ENCODE data around the gene UBALD1. TPM values are rescaled to one million over a fixed set of nuclear protein-coding genes. Genes with fewer than 3 reads are reported as not detected.

UBALD1 gene
- total RNA-seq, 1 donor from 2014 or later: 54.6 TPM

DNA sequence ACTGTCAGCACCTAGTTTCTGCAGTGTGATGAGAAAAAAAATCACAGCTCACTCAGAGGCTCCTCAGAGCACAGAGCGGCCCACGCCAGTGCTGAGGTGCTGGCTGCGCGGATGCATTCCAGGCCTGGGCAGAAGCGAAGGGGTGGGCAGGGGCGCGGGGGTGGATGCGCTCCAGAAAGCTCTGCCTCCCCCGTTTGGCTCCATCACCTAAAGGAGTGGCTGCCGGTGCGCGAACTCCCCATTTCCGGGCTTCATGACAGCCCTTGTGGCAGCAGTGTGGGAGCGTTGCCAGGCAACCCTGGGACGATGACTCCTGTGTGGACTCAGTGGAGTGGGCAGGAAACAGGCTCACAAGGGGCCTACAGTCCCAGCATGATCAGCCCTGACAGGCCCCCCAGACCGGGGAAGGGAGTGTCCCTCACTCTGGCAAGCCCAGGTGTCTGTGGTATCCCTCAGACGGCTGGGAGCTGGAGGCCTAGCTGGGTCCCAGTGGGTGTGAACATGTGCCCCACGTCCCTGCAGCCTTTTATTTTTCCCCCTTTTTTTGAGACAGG, 45.8 kb upstream of the UBALD1 start:
- Mint-ChIP-seq H3K27me3 (ENCODE audit: unreplicated experiment) (peaks cover 8% of the 10 kb centered on the region), H3K9me3 (ENCODE audit: unreplicated experiment) (no peaks in the 10 kb centered on the region), H3K36me3 (ENCODE audit: unreplicated experiment) (no peaks in the 10 kb centered on the region), H3K4me1 (ENCODE audit: low read depth, unreplicated experiment) (peaks cover 19% of the 10 kb centered on the region), H3K4me3 (ENCODE audit: unreplicated experiment) (no peak overlapping the region), H3K27ac (ENCODE audit: unreplicated experiment) (no peak overlapping the region)
- DNase-seq: no peak
- TF ChIP-seq, protein P1, sequence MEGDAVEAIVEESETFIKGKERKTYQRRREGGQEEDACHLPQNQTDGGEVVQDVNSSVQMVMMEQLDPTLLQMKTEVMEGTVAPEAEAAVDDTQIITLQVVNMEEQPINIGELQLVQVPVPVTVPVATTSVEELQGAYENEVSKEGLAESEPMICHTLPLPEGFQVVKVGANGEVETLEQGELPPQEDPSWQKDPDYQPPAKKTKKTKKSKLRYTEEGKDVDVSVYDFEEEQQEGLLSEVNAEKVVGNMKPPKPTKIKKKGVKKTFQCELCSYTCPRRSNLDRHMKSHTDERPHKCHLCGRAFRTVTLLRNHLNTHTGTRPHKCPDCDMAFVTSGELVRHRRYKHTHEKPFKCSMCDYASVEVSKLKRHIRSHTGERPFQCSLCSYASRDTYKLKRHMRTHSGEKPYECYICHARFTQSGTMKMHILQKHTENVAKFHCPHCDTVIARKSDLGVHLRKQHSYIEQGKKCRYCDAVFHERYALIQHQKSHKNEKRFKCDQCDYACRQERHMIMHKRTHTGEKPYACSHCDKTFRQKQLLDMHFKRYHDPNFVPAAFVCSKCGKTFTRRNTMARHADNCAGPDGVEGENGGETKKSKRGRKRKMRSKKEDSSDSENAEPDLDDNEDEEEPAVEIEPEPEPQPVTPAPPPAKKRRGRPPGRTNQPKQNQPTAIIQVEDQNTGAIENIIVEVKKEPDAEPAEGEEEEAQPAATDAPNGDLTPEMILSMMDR (IDR thresholded peaks at IDR 0.05; ENCODE audit: partially characterized antibody, unreplicated experiment): no peak

DNA sequence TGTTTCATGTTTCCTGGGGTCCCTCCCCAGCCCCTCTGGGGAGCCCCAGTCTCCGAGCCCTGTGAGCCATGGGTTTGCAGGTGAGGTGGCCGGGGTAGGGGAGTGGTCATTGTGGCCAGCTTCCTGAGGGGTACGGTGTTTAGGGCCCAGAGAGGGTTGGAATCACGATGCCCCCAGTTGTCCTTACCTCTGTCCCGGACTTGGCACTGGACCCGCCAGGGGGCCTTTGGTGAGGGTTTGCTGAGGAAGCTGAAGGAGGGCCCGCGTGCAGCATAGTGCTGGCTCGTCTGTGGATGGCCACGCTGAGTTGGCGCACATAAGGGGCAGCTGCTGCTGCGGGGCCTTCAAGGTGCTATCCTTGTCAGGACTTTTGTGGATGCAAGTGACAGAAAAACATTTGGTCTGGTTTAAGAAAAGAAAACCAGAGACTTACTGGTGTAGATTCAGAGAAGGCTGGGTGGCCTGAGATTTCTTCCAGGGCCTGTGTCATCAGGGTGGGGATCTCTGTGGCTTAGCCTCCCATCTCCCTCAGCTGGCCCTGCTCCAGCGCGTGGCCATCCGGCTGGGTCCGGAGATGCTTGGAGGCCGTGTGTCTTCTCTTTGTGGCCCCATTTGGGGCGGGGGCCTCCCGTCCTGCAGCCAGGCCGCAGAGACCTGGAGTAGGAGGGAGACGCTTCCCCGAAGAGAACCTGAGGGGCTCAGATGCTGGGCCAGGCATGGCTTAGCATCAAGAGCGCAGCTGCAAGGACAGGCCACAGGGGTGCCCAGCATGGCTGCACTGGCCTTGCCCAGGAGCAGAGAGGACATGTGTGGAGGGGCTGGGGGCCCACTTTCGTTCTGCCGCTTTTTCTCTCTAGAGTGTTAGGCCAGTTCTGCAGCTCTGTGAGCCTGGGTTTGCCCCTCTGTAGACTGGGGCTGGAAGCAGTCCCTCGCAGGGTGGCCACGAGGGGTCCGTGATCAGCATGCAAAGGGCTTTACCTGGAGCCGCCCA, 45.0 kb upstream of the UBALD1 start:
- no peaks in the 10 kb centered on the region for H3K36me3 Mint-ChIP-seq (ENCODE audit: unreplicated experiment)
- no peak overlapping the region for H3K4me3 Mint-ChIP-seq (ENCODE audit: unreplicated experiment)
- H3K27me3 Mint-ChIP-seq (ENCODE audit: unreplicated experiment): peaks cover 8% of the 10 kb centered on the region
- peaks cover 20% of the 10 kb centered on the region for H3K4me1 Mint-ChIP-seq (ENCODE audit: low read depth, unreplicated experiment)
- H3K27ac Mint-ChIP-seq (ENCODE audit: unreplicated experiment): no peak overlapping the region
- DNase-seq: no peak
- peaks cover 3% of the 10 kb centered on the region for H3K9me3 Mint-ChIP-seq (ENCODE audit: unreplicated experiment)
- TF ChIP-seq, protein P1 (IDR thresholded peaks at IDR 0.05; ENCODE audit: partially characterized antibody, unreplicated experiment): no peak

DNA sequence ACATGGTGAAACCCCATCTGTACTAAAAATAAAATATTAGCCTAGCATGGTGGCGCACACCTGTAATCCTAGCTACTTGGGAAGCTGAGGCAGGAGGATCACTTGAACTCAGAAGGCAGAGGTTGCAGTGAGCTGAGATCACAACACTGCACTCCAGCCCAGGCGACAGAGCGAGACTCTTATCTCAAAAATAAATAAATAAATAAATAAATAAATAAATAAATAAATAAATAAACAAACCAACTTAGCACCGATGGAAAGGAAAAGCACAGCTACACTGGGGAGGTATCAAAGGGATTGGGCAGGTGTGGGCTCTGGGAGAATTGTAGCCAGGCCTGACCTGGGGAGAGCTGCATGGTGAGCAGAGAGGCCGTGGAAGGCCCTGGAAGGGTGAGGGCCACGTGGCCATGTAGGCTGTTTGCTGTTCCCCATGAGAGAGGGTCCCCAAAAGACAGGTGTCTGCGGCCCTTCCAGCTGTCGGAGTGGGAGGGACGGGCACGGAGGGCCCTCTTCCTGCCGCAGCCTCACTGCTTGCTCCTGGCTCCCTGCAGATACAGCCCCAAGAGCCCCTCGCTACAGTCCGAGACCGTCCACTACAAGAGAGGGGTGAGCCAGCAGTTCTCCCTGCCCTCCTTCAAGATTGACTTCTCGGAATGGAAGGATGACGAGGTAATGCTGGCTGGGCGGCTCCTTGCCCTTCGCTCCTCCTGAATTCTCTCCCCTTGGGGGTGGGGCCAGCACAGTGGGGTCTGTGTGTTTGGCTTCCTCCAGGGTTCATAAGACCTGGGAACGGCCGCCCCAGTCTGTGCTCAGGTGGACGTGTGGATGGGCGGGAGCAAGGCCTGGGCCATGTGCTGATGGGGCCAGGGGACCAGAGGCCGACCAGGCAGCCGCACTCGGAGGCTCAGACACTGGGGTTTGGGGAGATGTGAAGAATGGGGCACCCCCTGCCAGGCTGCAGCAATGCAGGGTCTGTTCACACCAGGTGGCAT, 42.3 kb upstream of the UBALD1 start:
- Mint-ChIP-seq H3K27me3 (ENCODE audit: unreplicated experiment) (peaks cover 7% of the 10 kb centered on the region), H3K27ac (ENCODE audit: unreplicated experiment) (no peak overlapping the region), H3K36me3 (ENCODE audit: unreplicated experiment) (no peaks in the 10 kb centered on the region)

DNA sequence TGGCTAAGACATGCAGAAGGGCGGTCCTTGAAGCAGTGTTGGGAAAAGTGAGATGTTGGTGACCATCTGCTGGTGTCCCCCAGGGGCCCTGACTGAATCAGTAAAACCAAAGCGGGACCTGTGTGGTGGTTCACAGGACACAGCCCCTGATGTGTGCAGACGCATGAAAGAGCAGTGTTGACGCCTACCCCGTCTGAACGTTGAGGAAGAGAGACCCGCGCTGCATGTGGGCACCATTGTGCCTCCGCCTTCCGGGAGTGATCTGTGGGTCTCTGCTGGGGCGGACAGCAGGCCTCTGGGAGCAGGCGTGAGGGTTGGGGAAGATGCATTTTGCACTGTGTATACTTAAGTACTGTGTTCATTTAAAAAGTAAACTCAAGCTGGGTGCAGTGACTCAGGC, 41.5 kb upstream of the UBALD1 start:
- Mint-ChIP-seq H3K4me1 (ENCODE audit: low read depth, unreplicated experiment) (peaks cover 8% of the 10 kb centered on the region), H3K27ac (ENCODE audit: unreplicated experiment) (peak overlapping the region; percentile 87), H3K36me3 (ENCODE audit: unreplicated experiment) (no peaks in the 10 kb centered on the region)

More for the DNA sequence above, 42.3 kb upstream of the UBALD1 start:
- H3K4me1 Mint-ChIP-seq (ENCODE audit: low read depth, unreplicated experiment): peaks cover 9% of the 10 kb centered on the region
- H3K4me3 Mint-ChIP-seq (ENCODE audit: unreplicated experiment): no peak overlapping the region
- TF ChIP-seq, protein P1 (IDR thresholded peaks at IDR 0.05; ENCODE audit: partially characterized antibody, unreplicated experiment): no peak
- no peak for DNase-seq
- H3K9me3 Mint-ChIP-seq (ENCODE audit: unreplicated experiment): peaks cover 3% of the 10 kb centered on the region

More for the DNA sequence above, 41.5 kb upstream of the UBALD1 start:
- peaks cover 5% of the 10 kb centered on the region for H3K9me3 Mint-ChIP-seq (ENCODE audit: unreplicated experiment)
- peak overlapping the region; percentile 5 for H3K4me3 Mint-ChIP-seq (ENCODE audit: unreplicated experiment)
- peak; percentile 51 for DNase-seq
- peaks cover 7% of the 10 kb centered on the region for H3K27me3 Mint-ChIP-seq (ENCODE audit: unreplicated experiment)
- TF ChIP-seq, protein P1 (IDR thresholded peaks at IDR 0.05; ENCODE audit: partially characterized antibody, unreplicated experiment): no peak

Measured in glutamatergic neuron (in vitro differentiated cells).